HG02840 (cell line): ENCODE measurements around the gene DPH1.
"Not testable (repeated sequence)": the region's sequence is repeated elsewhere in the genome, so short reads cannot be mapped to it uniquely, and the experiment has no call there.

ENCODE experiments used
- ATAC-seq: cut with Tn5 transposase; IDR thresholded peaks from one replicate; pipeline ENCODE4 v1.9.1; 2021; ENCODE audit warnings: mild to moderate bottlenecking, moderate library complexity, moderate number of reproducible peaks; ENCODE audit not compliant: unreplicated experiment, low FRiP score

Gene DPH1

DNA sequence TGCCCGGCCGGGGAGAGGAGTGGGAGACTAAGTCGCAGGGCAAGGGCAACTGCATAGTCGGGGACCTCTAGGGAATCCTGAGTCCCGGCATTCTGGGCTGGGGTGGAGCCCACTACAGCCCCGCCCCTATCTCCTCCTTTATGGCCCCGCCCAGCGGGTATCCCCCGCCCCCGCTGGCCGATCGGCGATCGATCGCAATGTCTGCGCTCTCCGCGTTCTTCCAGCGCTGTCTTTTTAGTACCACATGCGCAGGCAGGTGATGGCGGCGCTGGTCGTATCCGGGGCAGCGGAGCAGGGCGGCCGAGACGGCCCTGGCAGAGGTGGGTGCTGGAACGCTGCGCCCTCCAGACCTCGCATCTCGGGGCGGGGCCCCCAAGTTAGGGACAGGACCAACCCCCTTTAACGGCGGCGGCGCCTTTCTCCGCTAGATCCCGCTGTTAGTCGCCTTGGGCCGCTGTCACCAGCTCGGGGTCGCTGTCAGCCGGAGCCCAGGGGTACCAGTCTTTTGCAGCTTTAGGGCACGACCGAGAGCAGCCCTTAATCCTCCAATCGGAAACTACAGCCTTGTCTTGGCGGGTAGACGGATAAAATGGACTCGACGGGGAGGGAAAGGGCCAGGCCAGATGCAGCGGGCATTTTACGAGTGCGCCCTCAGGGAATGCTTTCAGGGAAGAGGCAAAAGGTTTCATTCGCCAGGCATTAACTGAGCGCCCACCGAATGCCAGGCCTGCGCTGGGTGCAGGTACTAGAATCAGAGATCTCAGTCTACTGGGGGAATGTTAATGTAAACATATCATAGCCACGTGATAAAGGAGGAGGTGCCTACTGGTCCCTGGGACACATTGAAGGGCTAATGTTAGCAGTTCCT lies at the start of gene DPH1:
TSS of gene DPH1 (plus strand) at position 243 of the 868 bp plus-strand sequence. CDS start at position 260, 17 bp downstream.
- ATAC-seq, result peak; percentile 53

DNA sequence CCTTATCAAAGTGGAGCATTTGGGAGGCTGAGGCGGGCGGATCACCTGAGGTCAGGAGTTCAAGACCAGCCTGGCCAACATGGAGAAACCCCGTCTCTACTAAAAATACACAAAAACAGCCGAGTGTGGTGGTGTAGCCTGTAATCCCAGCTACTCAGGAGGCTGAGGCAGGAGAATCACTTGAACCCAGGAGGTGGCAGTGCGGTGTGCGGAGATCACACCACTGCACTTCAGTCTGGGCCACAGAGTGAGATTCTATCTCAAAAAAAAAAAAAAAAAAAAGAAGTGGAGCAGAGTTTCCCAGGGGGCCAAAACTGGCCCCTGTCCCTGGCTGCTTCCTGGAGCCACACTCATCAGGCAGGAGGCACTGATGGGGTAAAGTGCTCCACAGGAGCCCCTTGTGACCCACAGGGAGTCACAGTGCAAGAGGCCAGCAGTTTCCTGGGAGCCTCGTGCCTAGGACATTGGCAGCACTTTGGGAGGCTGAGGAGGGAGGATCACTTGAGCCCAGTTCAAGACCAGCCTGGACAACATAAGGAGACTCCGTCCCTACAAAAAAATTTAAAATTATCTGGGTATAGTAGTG lies 49.2 kb upstream of the DPH1 start:
- no peak for ATAC-seq

- not testable (repeated sequence) for ATAC-seq
Observed at GRCh38 chr17:1982793-1983366, 47.1 kb upstream of the DPH1 start.

DNA sequence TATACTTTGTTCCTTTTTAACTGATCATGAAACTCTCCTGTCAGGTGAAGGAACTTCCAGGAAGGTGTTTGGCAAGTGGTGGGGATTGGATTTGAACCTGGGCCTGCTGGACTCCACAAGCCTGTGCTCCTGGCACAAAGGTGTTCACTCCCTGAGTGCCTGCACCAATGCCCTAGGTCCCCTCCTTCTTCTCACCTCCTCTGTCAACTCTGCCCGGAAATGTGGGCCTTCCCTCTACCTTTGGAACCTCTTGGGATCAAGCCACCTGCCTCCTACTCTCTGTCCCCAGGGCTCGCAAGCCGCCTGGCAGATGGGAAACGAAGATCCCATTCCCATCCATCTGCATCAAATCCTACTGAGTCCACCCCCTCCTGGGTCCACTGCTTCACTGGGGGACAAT lies 44.9 kb upstream of the DPH1 start:
- no peak for ATAC-seq

GRCh38 chr17:1985686-1986085 lies 44.3 kb upstream of the DPH1 start:
- ATAC-seq, result no peak

DNA sequence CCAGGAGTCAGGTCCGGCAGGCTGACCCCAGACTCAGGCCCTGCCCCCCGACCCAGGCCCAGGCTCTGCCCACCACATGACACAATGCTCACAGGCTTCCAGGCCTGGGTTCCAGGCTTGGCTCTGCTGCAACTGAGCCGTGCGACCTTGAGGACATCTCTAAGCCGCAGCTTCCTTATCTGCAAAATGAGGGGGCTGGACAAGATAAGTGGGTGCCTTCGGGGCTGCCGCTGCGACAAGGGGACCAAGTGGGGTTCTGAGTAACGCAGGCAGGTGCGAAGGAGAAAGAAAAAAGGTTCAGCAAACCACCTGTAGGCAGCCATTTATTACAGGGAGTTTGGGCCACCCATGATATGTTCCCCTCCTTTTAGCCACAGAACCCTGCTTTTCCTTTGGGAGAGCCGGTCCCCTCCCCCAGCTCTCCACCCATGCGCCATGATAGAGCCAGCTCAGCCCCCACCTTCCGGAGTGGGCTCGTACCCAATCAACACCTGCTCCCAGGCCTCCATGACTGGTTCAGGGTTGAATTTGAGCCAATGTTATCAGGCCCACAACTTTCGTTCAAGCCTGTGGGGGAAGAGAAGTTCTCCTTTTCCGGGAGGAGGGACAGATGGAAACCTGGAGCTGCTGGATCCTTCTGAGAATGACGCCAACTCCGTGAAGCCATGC lies 43.0 kb upstream of the DPH1 start:
- ATAC-seq, result no peak

GRCh38 chr17:1989135-1989534 lies 40.8 kb upstream of the DPH1 start:
- ATAC-seq, result no peak

- no peak for ATAC-seq
Observed at GRCh38 chr17:1992541-1992940, 37.4 kb upstream of the DPH1 start.

- ATAC-seq, result no peak
Observed at GRCh38 chr17:1994707-1995106, 35.2 kb upstream of the DPH1 start.

GRCh38 chr17:1995321-1995892 lies 34.5 kb upstream of the DPH1 start:
- no peak for ATAC-seq

DNA sequence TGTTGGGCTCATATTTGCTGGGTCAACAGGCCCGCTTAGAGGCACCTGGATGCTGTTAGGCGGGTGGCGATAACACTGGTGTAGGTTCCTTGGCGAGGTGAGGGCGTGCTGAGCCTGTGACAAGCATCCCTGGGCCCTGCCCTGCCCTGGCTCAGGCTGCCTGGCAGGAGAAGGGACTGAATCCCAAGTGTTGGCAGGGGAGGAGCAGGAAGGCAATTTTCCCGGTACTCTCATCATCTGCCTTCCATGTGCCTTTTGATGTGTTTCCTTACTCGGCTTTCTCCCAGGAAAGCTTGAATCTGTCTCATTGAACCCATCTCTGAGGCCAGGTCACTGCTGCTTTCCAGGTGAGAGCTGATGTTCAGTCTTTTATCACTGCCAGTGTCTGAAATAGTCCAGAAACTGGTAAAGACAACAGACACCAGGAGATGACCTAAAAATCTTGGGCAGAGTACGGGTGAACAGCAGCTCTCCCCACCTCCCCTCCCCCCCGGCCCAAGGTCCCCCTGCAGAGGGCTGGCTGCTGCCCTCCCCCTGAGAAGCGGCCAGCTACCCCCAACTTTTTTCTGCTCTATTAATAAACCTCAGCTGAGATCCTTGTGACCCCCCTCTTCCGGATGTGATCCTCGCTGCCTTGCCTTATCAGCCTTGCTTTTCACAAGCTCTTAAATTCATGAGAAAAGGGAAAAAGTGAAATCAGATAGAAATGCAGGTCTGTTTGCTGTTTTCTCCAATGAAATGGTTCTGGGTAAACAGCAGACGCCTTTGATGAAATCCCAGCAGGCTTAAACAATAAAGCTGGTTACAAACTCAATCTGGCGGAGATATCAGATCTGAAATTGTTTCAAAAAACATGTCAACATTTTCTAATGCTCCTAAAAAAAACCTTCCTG lies 33.8 kb upstream of the DPH1 start:
- ATAC-seq, result no peak

DNA sequence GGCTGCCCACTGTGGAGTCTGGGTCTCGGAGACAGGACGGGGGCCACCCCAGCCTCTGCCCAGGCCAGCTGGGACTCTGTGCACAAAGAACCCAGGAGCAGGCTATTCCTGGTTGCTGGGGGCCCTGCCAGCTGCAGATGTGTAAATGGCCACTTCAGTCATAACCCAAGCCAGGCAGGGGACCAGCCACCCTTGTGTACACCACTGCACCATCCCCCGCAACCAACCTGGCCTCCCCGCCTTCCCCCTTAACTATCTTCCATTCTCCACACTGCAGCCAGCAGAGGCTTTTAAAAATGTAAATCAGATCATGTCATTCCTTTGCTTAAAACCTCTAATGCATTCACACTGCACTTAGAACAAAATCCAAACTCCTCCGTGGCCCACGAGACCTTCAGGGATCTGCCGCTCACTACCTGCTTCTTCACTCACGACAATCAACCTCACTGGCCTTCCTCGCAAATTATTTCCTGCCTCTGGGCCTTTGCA lies 33.1 kb upstream of the DPH1 start:
- no peak for ATAC-seq

DNA sequence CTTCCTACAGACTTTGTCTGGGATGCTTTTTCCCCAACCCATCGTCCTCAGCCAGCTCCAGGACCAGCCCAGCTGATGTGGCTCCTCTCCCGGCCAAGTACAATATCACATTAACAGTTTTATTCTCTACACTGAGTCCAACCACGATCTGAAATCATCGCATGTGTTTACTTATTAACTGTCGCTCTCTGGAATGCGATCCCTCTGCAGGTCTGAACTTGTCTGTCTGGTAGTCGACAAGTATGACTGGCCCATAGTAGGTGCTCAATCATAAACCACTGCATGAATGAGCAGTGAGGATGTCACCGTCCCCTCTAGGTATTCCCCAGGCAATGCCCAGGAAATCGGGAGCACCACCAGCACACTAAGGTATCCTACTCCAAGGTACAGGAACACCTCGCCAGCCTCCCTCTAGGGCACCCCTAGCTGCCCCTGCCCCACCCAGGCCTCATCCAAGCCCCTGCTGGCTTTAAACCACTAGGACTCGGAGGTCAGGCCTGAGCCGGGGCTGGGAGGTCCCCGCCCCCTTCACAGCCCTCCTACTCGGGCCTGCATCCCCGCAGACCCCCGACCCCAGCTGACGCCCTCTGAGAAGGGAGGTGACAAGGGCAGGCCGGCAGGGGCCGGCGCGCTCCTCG lies 32.5 kb upstream of the DPH1 start:
- ATAC-seq, result no peak

DNA sequence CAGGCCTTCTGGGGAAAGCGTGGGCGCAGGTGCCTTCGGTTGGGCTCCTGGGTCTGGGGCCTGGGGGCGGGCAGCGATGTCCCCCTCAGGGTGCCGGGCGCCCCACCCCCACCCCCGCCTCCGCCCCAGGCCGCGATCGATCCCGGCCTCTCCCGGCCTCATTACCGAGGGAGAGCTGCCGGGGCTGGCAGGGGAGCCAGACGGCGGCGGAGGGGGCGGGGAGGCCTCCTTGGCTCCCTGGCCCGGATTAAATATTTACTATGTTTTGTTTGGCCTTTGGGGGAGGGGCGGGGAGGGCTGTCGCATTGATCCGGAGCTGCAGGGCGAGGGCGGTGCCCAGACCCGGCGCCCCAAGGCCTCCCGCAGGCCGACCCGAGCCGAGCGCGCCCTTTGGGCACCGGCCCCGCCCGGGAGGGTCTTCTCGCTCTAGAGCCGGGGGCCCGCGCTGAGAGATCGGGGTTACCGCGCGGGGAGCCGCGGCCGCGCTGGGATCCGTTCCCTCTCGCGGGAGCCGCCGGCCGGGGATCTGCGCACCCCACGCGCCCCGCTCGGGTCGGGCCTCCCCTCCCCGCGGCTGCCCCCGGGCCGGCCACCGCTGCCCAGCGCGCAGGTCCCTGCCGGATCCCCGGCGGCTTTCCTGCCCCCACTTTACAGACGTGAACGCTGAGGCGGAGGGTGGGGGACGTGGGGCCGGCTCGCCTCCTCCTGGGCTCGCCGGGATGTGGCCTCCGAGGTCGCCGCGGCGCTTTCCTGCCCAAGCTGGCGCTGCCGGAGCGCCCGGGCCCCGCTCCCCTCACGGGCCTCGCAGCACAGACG lies 31.8 kb upstream of the DPH1 start:
- ATAC-seq, result no peak

GRCh38 chr17:1999557-2000251 lies 30.2 kb upstream of the DPH1 start:
- no peak for ATAC-seq

GRCh38 chr17:2002767-2003329 lies 27.1 kb upstream of the DPH1 start:
- no peak for ATAC-seq

DNA sequence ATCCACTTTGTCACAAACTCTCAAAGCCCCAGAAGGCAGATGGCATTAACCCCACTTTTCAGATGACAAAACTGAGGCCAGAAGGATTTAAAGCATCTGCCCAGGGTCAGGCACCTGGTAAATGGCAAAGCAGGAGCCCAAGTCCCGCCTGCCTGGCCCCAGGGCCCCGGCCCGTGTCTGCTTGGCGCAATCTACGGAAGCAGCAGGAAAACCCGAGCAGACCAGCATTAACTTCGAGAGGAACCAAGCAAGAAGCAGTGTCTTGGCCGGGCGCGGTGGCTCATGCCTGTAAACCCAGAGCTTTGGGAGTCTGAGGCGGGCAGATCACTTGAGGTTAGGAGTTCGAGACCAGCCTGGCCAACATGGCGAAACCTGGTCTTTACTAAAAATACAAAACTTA lies 26.4 kb upstream of the DPH1 start:
- ATAC-seq, result no peak
